ENCODE measurements around the gene TOP3B. TPM values are rescaled to one million over a fixed set of nuclear protein-coding genes. Genes with fewer than 3 reads are reported as not detected.

Gene TOP3B
- total and polyA plus RNA-seq, 2 donors (not counting 1 experiment from before 2014, with no cell fraction given) = 7.4 to 16.5 TPM

GRCh38 chr22:22025320-22026156 lies 43.0 kb upstream of the TOP3B start:
- Histone ChIP-seq H3K4me3 (replicated peaks in 1 of 4; ENCODE audit: control extremely low read depth in 1 of 4, insufficient read depth in 1 of 4, low read depth in 3 of 4, low read length in 4 of 4) (no peak overlapping the region), H3K4me2 (ENCODE audit: extremely low read depth, insufficient read depth, low read length) (no peak overlapping the region), H2AFZ (ENCODE audit: low read length) (no peak overlapping the region), H3K9me3 (ENCODE audit: control insufficient read depth, insufficient read depth, low read depth, low read length) (no peaks in the 10 kb centered on the region), H3K79me2 (ENCODE audit: control insufficient read depth, insufficient read depth, low read length) (no peaks in the 10 kb centered on the region), H3K36me3 (ENCODE audit: control insufficient read depth, insufficient read depth, low read length) (no peaks in the 10 kb centered on the region), H3K4me1 (ENCODE audit: control insufficient read depth, extremely low read depth, insufficient read depth, low read length) (no peaks in the 10 kb centered on the region), H3K9ac (ENCODE audit: insufficient read depth, low read length) (no peak overlapping the region), H3K27me3 (ENCODE audit: control insufficient read depth, insufficient read depth, low read length) (peaks cover 3% of the 10 kb centered on the region), H4K20me1 (ENCODE audit: control insufficient read depth, extremely low read depth, insufficient read depth, low read length) (no peaks in the 10 kb centered on the region), H3K27ac (ENCODE audit: insufficient read depth, low read length) (no peak overlapping the region)
- no peak for TF ChIP-seq CTCF (conservative IDR thresholded peaks at IDR 0.05 in 1 of 2, IDR thresholded peaks at IDR 0.05 in 1 of 2; ENCODE audit: low read depth in 1 of 2, low read length in 2 of 2)
- no peak for TF ChIP-seq EZH2 (IDR thresholded peaks at IDR 0.05; ENCODE audit: low read length, missing control alignments)
- DNase-seq (ENCODE audit: low read depth in 2 of 2) = no peak

GRCh38 chr22:22024440-22024839 lies 41.9 kb upstream of the TOP3B start:
- H3K9ac ChIP-seq (ENCODE audit: insufficient read depth, low read length) = no peak overlapping the region
- no peak for DNase-seq (ENCODE audit: low read depth in 2 of 2)
- no peaks in the 10 kb centered on the region for H3K9me3 ChIP-seq (ENCODE audit: control insufficient read depth, insufficient read depth, low read depth, low read length)

More at GRCh38 chr22:22024440-22024839, 41.9 kb upstream of the TOP3B start:
- Histone ChIP-seq H3K36me3 (ENCODE audit: control insufficient read depth, insufficient read depth, low read length) (no peaks in the 10 kb centered on the region), H3K27me3 (ENCODE audit: control insufficient read depth, insufficient read depth, low read length) (peaks cover 3% of the 10 kb centered on the region), H3K4me1 (ENCODE audit: control insufficient read depth, extremely low read depth, insufficient read depth, low read length) (no peaks in the 10 kb centered on the region), H3K4me3 (replicated peaks in 1 of 4; ENCODE audit: control extremely low read depth in 1 of 4, insufficient read depth in 1 of 4, low read depth in 3 of 4, low read length in 4 of 4) (no peak overlapping the region), H3K79me2 (ENCODE audit: control insufficient read depth, insufficient read depth, low read length) (no peaks in the 10 kb centered on the region), H3K4me2 (ENCODE audit: extremely low read depth, insufficient read depth, low read length) (no peak overlapping the region), H2AFZ (ENCODE audit: low read length) (no peak overlapping the region), H3K27ac (ENCODE audit: insufficient read depth, low read length) (no peak overlapping the region), H4K20me1 (ENCODE audit: control insufficient read depth, extremely low read depth, insufficient read depth, low read length) (no peaks in the 10 kb centered on the region)
- TF ChIP-seq EZH2 (IDR thresholded peaks at IDR 0.05; ENCODE audit: low read length, missing control alignments) = no peak
- TF ChIP-seq CTCF (conservative IDR thresholded peaks at IDR 0.05 in 1 of 2, IDR thresholded peaks at IDR 0.05 in 1 of 2; ENCODE audit: low read depth in 1 of 2, low read length in 2 of 2) = no peak

All from fibroblast of lung (primary cell).